ENCODE measurements around the gene PLLP. TPM values are rescaled to one million over a fixed set of nuclear protein-coding genes. Genes with fewer than 3 reads are reported as not detected.

Gene PLLP
- total and polyA plus RNA-seq, 9 of the 15 experiments (the other 6 are each of a cell fraction or from before 2014, with no cell fraction given): 0.09 to 0.96 (median 0.27) TPM

DNA sequence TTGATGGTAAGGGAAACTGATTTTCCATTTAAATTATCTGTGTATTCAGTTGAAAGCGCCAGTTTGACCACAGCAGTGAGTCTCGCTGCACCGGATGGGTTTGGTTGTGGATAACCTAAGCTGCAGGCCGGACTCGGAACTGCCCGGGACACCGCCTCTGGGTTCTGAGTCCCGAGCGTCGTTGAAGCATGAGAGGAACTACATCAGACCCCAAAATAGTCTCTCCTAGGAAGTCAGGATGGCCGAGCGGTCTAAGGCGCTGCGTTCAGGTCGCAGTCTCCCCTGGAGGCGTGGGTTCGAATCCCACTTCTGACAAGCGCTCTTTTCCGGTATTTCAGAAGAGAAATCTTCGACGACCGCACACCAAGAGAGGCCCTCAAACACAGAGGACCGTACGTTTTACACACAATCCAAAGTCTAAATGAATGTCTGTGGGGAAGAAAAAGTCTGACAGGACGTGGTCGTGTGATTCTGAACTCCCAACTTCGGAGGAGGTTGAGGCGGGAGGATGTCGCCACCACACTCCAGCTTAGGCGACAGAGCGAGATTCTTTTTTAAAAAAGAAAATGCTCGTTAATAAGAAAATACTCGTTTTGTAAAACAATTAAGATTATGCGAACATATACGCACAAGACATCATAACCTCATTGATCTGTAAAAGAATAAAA is 15.4 kb upstream of the PLLP start (continued):
- TF ChIP-seq ZNF583 (CRISPR knock-in tag; IDR thresholded peaks at IDR 0.05): no peak
- TF ChIP-seq, protein P1, sequence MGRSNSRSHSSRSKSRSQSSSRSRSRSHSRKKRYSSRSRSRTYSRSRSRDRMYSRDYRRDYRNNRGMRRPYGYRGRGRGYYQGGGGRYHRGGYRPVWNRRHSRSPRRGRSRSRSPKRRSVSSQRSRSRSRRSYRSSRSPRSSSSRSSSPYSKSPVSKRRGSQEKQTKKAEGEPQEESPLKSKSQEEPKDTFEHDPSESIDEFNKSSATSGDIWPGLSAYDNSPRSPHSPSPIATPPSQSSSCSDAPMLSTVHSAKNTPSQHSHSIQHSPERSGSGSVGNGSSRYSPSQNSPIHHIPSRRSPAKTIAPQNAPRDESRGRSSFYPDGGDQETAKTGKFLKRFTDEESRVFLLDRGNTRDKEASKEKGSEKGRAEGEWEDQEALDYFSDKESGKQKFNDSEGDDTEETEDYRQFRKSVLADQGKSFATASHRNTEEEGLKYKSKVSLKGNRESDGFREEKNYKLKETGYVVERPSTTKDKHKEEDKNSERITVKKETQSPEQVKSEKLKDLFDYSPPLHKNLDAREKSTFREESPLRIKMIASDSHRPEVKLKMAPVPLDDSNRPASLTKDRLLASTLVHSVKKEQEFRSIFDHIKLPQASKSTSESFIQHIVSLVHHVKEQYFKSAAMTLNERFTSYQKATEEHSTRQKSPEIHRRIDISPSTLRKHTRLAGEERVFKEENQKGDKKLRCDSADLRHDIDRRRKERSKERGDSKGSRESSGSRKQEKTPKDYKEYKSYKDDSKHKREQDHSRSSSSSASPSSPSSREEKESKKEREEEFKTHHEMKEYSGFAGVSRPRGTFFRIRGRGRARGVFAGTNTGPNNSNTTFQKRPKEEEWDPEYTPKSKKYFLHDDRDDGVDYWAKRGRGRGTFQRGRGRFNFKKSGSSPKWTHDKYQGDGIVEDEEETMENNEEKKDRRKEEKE (IDR thresholded peaks at IDR 0.05; ENCODE audit: borderline replicate concordance in 1 of 2, control insufficient read depth in 1 of 2, low read depth in 2 of 2, low read length in 1 of 2): peak; percentile 63 to 90; a peak in 2 of 4 replicates
- TF ChIP-seq, protein P2, sequence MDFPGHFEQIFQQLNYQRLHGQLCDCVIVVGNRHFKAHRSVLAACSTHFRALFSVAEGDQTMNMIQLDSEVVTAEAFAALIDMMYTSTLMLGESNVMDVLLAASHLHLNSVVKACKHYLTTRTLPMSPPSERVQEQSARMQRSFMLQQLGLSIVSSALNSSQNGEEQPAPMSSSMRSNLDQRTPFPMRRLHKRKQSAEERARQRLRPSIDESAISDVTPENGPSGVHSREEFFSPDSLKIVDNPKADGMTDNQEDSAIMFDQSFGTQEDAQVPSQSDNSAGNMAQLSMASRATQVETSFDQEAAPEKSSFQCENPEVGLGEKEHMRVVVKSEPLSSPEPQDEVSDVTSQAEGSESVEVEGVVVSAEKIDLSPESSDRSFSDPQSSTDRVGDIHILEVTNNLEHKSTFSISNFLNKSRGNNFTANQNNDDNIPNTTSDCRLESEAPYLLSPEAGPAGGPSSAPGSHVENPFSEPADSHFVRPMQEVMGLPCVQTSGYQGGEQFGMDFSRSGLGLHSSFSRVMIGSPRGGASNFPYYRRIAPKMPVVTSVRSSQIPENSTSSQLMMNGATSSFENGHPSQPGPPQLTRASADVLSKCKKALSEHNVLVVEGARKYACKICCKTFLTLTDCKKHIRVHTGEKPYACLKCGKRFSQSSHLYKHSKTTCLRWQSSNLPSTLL (IDR thresholded peaks at IDR 0.05): no peak; the same call in 1 of the 2 replicates
- TF ChIP-seq, protein P3, sequence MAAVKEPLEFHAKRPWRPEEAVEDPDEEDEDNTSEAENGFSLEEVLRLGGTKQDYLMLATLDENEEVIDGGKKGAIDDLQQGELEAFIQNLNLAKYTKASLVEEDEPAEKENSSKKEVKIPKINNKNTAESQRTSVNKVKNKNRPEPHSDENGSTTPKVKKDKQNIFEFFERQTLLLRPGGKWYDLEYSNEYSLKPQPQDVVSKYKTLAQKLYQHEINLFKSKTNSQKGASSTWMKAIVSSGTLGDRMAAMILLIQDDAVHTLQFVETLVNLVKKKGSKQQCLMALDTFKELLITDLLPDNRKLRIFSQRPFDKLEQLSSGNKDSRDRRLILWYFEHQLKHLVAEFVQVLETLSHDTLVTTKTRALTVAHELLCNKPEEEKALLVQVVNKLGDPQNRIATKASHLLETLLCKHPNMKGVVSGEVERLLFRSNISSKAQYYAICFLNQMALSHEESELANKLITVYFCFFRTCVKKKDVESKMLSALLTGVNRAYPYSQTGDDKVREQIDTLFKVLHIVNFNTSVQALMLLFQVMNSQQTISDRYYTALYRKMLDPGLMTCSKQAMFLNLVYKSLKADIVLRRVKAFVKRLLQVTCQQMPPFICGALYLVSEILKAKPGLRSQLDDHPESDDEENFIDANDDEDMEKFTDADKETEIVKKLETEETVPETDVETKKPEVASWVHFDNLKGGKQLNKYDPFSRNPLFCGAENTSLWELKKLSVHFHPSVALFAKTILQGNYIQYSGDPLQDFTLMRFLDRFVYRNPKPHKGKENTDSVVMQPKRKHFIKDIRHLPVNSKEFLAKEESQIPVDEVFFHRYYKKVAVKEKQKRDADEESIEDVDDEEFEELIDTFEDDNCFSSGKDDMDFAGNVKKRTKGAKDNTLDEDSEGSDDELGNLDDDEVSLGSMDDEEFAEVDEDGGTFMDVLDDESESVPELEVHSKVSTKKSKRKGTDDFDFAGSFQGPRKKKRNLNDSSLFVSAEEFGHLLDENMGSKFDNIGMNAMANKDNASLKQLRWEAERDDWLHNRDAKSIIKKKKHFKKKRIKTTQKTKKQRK (IDR thresholded peaks at IDR 0.05; ENCODE audit: borderline replicate concordance, low read depth, low read length): no peak
- TF ChIP-seq, protein P4, sequence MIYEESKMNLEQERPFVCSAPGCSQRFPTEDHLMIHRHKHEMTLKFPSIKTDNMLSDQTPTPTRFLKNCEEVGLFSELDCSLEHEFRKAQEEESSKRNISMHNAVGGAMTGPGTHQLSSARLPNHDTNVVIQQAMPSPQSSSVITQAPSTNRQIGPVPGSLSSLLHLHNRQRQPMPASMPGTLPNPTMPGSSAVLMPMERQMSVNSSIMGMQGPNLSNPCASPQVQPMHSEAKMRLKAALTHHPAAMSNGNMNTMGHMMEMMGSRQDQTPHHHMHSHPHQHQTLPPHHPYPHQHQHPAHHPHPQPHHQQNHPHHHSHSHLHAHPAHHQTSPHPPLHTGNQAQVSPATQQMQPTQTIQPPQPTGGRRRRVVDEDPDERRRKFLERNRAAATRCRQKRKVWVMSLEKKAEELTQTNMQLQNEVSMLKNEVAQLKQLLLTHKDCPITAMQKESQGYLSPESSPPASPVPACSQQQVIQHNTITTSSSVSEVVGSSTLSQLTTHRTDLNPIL (CRISPR knock-in tag; IDR thresholded peaks at IDR 0.05): no peak
- peak; percentile 88 for TF ChIP-seq BRD9 (IDR thresholded peaks at IDR 0.05; ENCODE audit: low read depth, partially characterized antibody)
- TF ChIP-seq ZNF274 (IDR thresholded peaks at IDR 0.05; ENCODE audit: borderline replicate concordance, low read depth, low read length): peak; percentile 72
- TF ChIP-seq MAFK (IDR thresholded peaks at IDR 0.05; ENCODE audit: low read length): 0 out of 2 replicates have a peak, but pooled peaks have one; percentile 17
- no peak for TF ChIP-seq EWSR1 (IDR thresholded peaks at IDR 0.05; ENCODE audit: borderline replicate concordance, low read depth, partially characterized antibody)
- no peak for TF ChIP-seq ZNF184 (CRISPR knock-in tag; IDR thresholded peaks at IDR 0.05)
- peak; percentile 94 for TF ChIP-seq HLTF (IDR thresholded peaks at IDR 0.05)
- TF ChIP-seq, protein P5, sequence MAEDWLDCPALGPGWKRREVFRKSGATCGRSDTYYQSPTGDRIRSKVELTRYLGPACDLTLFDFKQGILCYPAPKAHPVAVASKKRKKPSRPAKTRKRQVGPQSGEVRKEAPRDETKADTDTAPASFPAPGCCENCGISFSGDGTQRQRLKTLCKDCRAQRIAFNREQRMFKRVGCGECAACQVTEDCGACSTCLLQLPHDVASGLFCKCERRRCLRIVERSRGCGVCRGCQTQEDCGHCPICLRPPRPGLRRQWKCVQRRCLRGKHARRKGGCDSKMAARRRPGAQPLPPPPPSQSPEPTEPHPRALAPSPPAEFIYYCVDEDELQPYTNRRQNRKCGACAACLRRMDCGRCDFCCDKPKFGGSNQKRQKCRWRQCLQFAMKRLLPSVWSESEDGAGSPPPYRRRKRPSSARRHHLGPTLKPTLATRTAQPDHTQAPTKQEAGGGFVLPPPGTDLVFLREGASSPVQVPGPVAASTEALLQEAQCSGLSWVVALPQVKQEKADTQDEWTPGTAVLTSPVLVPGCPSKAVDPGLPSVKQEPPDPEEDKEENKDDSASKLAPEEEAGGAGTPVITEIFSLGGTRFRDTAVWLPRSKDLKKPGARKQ (CRISPR knock-in tag; IDR thresholded peaks at IDR 0.05): peak; percentile 63; the same call in 1 of the 2 replicates
- TF ChIP-seq ZFP30 (CRISPR knock-in tag; IDR thresholded peaks at IDR 0.05; ENCODE audit: borderline replicate concordance): no peak
- no peak for TF ChIP-seq ZNF140 (CRISPR knock-in tag; IDR thresholded peaks at IDR 0.05)
- no peak for TF ChIP-seq ZNF165 (CRISPR knock-in tag; IDR thresholded peaks at IDR 0.05; ENCODE audit: borderline replicate concordance)

All from K562 (cell line).